Stimulated activated CD8-positive, alpha-beta memory T cell treated with anti-CD3 and anti-CD28 coated beads, Interleukin-7, amount 100 ng/mL, for 48 hours (primary cell): ENCODE results near the gene SLC12A1.

ENCODE experiments used
- DNase-seq, 2 donors: peaks; one replicate each; pipeline ENCODE4 v3.0.0-alpha.2; 2020; ENCODE audit warnings: low read depth in 1 of 2; ENCODE audit errors: extremely low read depth in 1 of 2

SLC12A1 gene

DNA sequence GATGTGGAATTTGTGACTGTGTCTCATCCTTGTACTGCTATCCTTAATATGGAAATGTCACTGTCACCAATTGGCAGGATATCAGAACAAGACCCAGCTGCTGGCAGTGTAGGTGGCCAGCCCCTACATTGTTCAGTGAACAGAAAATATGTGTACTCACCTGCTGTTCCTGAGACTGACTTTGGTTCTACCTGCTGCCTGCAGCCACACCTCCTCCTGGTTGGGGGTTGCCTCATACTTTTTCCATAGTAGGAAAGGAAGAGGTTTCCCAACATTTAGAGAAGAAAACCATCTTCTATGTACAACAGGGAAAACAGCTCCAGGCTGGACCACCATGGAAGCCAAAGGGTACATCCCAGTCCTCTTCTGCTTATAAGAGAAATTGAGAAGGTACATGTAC, 35.9 kb downstream of the SLC12A1 start:
- no peak for DNase-seq

DNA sequence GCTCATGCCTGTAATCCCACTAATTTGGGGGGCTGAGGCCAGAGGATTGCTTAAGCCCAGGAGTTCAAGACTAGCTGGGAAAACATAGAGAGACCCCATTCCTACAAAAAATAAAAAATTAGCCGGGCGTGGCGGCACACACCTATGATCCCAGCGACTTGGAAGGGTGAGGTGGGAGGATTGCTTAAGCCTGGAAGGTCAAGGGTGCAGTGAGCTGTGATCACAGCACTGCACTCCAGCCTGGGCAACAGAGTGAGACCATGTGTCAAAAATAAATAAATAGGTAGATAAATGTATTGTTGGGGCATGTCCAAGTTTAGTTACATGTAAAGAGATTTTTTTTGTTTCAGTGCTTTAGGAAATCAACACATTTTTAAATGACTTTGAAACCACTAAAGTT, 36.4 kb downstream of the SLC12A1 start:
- DNase-seq, result no peak

DNA sequence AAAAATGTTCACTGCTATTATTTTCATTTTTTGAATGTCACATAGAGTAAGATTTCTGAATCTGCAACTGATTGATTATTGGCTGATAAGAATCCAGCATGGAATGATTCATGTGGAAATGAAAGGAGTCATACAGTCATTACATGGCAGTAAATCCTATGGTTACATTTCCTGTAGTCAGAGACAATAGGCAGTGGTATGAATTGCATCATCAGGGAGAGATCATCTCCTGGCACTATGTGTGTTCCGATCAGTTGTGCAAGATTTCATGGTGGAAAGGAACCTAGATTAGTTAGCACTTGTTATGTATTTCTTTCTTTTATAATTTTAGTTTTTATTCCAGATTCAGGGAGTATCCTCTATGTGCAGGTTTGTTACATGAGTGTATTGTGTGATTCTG, 38.8 kb downstream of the SLC12A1 start:
- no peak for DNase-seq

DNA sequence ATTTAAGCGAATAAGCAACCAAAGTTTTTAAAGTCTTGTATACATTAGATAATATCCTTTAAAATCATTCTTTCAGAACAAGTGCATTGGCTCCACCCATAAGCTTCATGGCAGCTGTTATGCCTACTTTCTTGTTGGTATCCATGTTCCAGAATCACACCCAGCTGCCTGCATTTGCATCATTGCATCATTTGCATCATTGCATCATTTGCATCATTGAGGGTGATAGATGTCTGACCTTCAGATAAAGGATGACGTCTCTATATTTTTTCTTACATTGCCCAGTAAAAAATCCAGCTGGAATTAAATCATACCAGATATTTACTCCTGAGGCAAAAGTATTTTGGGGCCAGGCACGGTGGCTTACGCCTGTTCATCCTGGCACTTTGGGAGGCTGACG, 42.3 kb downstream of the SLC12A1 start:
- DNase-seq, result no peak

DNA sequence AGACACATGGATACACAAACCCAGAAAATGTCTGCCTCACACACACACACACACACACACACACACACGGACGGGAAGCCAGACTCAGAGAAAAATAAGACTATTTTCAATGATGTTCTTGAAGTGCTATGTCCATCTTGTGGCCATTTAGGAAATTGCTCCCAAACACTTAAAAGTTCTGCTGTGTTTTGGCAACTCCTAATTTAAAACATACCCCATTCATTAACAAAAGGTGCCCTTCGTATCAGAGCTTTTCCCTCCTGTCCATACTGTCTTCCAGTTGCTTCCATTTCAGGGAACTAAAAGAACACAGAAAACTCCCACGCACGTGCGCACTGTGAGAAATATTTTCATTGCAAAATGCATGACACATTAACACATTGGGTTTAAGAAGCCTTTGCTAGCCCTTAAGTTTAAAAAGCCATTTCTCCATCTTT, 44.6 kb downstream of the SLC12A1 start:
- DNase-seq, result no peak

DNA sequence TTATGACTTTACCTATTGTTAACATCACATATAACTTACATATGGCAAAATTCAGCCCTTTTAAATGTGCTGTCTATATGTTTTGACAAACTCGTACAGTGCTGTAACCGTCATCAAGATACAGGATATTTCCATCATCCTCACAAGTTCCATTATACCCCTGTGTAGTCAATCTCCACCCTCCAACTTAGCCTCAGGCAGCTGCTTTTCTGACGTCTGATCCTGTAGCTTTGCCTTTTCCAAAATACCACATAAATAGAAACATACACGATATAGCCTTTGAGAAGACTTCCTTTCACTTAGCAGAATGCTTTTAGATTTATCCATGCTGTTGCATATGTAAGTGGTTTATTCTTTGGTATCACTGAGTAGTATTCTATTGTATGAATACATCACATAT, 47.1 kb downstream of the SLC12A1 start:
- DNase-seq, result no peak

DNA sequence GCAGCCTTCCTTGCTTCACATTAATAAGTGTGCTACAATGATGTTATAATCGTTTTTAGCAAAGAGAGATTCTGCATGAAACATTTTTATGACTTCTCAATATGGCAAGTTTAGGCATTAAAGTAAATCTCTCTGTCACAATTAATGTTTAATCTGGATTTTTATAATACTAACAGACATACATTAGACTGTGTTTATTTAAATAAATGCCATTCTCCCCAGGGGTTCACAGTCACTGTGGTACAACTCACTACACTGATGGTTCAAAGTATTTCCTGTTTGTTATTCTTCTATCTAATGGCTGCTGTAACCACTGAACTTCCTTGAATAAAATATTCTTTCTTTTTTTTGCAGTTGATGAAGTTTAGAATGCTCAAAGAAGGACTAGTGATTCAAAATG, 59.0 kb downstream of the SLC12A1 start:
- DNase-seq, result no peak

DNA sequence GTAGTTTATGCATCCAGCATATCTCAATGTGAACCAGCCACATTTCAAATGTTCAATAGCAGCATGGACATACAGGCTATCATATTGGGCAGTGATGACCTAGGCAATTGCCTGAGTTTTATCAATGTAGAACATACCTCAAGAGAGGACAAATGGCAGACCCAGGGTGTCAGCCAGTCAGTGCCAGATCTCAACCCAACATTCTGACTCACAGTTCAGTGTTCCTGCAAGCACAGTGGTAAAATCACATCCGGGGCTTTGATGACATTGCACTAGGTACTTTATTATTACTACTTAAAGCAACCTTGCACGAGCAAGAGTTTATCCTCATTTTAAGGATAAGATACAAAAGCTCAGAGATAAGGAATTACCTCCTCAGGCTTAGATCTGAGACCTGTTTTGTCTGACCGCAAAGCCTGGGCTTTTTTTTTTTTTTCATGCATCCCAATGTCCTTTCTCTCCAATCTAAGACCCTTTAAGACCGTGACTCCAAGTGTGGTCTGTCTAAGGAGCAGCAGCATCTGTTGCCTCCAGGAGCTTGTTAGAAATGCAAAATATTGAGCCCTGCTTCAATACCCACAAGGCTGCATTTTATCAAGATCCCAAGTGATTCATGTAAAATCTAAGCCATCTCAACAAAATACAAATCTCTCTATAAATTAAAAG, 60.1 kb downstream of the SLC12A1 start:
- DNase-seq, result no peak

DNA sequence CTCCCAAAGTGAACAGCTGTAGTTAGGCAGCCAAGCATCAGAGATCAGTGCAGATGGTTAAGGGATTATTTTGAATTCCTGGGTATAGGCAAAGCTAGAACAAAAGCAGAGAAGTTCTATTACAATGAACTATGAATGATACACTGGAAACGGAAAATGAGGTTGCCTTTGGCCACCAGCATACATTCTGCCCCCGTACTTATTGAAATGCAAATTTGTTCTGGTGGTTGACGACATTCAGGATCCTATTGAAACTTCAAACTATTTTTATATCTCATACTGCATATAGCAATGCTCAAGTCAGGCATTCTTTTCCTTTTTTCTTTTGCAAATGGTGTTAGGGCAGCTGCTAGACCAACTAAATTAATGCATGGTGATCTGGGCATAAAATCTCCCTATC, 61.7 kb downstream of the SLC12A1 start:
- DNase-seq, result no peak

DNA sequence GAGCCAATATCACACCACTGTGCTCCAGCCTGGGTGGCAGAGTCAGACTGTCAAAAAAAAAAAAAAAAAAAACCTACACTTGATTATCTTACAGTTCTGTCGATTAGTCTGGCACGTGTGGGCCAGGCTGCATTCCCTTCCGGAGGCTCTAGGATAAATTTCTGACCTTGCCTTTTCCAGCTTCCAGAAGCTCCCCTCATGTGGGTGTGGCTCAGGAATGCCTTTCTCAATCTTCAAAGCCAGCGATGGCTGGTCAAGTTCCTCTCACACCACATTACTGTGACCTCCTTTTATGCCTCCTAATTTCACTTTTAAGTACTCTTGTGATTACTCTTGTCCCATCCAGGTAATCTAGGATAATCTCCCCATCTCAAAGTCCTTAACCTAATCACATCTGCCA, 66.9 kb downstream of the SLC12A1 start:
- no peak for DNase-seq

DNA sequence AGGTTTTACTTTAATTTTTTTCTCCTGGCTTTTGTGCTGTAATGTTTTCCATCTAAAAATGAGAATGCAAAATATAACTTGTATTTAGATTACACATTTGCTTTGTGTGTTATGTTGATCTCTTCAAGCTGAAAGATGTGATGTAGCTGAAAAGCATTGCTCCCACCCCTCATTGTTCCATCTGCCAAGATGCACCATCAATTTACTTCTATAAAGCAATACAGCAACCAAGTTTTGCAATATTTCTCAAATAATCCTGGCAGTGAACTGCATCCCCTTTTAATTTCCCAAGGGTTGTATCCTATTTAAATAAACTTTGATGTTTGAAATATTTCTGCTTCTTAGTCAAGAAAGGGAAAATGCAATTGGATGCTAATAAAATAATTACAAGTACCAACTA, 72.6 kb downstream of the SLC12A1 start:
- no peak for DNase-seq

DNA sequence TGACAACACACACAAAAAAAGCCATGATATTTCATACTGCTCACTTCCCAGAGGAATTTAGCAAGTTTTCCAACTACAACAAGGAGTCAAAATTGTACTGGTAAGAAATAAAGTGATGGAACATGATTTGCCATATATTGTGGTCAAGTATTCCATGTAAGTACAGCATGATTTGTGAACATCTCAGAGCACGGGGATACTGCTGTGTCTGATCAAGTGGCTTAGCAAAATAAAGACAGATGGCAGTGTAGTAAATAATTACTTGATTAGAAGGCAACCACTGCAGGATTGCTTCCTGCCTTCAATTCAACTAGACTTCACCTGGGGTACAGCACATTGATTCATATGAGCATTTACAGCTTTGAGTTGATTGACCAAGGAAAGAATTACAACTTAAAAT, 73.5 kb downstream of the SLC12A1 start:
- no peak for DNase-seq

DNA sequence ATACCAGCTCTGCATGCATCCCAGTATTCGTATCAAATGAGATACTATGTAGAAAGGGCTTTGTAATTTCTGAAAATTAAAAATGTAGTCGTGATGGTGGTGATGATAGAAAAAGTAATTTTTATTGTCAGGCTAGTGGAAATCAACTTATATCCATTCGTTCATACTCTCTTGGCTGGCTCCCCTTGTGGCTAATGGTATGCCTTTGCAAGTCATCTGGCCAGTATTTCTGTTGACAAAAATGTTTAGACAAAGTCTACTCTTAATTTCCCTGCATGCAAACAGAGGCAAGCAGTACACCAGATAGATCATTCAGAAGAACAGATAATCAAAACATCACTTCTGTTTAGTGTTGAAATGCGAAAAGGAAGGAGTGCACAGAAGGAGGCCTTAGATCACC, 75.6 kb downstream of the SLC12A1 start:
- DNase-seq, result no peak

DNA sequence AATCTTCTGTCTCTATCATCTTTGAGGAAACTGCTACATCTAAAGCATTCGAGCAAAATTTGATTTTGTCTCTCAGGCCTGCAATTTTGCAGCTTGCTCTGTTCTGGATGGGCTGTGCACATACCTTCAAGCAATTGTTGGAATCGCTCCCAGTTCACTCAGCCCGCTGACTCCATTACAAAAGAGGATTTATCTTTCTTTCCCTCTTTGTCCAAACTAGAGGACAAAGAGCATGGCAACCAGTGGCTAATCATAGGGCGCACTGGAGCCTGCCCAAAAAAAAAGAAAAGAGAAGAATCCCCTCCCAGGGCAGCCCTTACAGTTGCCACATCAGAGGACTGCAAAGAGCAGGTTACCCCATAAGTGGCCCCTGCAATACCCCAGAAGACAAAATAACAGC, 76.1 kb downstream of the SLC12A1 start:
- DNase-seq, result no peak

DNA sequence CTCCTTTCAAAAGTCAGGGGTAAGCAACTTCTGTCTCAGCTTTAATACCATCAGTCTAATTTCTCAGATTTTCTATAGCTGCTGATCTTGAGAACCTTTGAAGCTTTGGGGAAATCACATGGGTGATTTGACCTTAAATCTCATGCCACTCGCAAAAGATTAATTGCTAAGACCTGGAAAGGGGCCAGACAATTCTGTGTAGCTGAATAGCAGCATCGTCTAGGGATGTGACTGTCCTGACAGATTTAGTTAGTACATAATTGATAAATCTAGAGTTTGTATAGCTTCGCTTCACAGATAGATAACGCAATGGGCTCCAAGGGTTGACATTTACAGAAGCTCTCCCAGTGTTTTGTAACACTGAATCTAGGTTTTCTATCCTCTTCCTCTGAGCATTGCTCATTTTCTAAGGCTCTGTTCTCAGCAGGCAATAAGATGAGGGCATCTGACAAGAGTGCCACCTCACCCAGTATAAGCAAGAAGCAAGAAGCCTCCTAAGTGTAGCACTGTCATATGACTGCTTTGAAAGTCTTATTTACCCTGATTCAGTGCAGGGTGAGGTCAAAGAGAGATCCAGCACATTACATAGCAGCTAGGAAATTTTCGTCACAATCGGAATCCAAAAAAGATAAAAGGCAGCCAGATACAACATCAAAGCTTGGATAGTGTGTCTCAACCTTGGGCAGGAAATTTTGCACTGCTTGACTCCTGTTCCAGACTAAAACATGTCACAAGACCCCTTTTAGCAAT, 77.5 kb downstream of the SLC12A1 start:
- no peak for DNase-seq

DNA sequence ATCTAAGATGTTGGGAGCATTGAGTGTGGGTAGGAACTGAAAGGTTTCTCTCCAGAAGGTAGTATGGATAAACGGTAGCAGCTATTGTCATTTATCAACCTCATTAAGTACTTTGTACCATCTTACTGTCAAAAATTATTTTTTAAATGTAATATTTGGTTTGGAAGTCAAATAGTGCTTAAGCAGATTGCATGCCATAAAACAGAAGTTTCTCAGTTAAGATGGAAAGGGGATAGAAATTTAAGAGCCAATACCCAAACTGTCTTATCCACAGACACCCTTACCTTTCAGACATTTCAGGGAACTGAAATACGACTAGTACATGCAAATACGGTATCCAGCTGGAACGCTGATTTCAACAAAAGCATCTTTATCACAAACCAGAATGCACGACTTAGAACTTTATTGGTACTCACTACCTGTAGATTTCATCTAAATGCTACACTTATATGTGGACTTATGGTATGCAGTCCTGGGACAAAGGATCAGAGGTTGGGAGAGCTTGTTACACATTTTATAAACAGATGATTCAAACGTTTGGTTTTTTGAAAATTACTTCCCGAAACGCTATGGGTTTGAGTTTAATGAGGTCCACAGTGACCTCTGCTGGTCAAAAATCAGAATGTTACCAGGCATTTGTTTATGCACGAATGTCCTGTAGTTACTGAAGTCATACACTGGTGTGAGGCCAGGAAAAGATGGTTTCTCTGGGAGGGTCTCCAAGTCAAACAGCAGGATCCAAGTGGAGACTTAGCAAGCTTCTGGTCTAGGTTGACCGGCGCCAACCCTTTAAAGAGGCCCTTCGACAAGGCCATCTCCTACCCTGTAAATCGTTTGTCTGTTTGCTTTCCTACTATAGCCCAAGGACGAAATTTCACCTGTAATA, 79.5 kb downstream of the SLC12A1 start:
- DNase-seq, result no peak

DNA sequence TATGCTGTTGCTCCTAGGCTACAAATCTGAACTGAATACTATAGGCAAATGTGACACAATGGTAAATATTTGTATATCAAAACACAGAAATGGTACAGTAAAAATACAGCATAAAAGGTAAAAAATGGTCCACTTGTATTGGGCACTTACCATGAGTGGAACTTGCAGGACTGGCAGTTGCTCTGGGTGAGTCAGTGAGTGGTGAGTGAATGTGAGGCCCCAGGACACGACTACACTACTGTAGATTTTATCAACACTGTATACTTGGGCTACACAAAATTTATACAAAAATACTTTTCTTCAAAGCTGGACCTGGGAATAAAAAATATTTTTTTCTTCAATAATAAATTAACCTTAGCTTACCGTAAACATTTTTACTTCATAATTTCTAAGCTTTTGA, 83.5 kb downstream of the SLC12A1 start:
- no peak for DNase-seq

DNA sequence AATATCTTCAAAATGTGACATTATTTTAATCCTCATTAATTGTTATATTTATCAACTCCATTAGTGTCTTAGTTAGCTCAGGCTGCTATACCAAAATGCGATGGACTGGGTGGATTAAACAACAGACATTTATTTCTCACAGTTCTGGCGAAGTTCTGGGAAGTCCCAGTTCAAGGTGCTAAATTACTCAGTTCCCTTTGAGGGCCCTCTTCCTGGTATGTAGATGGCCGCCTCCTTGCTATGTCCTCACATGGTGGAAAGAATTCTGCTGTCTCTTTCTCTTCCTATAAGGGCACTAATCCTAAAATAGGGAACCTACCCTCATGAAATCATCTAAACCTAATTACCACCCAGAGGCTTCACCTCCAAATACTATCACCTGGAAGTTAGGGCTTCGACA, 86.4 kb downstream of the SLC12A1 start:
- no peak for DNase-seq

DNA sequence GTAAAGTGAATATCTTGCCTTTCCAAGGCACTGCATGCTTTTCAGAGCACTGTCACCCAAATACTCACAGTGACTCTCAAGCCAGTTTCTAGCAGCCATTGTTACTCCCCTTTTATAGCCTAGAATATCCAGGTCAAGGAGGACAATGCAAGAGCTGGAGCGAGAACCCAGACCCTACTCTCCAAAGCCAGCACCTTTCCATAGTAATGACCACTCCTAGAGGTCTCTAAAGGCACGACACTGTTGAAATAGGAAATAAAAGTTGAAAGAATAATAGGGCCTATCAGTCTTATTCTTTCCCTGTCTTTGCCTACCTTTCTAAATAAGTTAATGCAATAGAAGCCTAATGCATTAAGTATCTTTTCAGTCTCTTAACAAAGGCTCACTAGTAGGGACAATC, 91.6 kb downstream of the SLC12A1 start:
- DNase-seq, result no peak

DNA sequence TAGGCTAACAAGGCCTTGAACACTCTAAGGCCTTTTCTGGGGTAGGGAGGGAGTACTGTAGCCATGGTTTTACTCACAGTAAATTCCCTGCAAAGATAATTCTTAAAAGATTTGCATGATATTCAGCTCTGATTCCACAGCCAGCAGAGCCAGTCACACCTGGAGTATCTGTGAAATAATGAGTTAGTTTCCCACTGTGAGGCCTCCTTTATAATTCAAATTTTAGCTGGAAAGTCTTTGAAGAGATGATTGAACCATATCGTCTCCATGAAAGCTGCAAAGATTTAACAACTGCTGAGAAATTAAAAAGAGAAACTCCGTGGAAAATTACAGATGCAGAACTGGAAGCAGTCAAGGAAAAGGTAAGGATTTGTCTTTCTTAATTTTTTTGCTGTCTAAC, 92.8 kb downstream of the SLC12A1 start:
- DNase-seq, result no peak

DNA sequence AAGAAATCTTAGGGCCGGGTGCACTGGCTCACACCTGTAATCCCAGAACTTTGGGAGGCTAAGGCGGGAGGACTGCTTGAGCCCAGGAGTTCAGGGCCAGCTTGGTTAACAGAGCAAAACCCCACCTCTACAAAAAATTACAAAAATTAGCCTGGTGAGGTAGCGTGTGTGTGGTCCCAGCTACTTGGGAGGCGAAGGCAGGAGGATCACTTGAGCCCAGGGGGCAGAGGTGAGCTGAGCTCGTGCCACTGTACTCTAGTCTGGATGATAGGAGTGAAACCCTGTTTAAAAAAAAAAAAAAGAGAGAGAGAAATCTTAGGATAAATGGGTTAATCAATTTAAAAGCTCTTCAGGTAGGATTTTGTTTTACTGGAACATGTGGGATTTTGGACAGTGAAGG, 93.9 kb downstream of the SLC12A1 start:
- no peak for DNase-seq

DNA sequence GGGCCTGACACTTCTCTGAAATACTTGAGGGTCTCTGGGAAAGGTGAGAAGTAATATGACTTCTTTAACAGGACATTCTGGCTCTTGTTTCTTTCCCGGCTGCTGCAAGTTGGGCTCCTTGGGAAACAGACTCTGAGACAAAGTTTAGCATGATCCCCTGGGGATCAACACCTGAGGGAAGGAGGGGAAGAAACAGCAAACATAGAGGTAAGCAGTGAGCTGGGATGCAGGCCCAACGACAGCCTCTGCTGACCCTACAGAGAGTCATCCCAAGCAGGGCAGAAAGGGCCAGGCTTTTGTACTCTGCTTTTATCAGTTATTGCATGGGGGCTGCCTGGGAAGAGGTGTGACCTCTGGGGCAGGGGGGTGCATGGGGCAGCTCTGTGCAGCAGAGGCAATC, 98.3 kb downstream of the SLC12A1 start:
- no peak for DNase-seq
